PFSK-1 (cell line): Measurements from ENCODE around the gene FRMD8.

Experiments
- FOXP2 ChIP-seq: optimal IDR thresholded peaks from 2 replicates; pipeline ENCODE3; 2011; ENCODE audit warnings: borderline replicate concordance, control low read depth, inconsistent platforms; ENCODE audit not compliant: insufficient read depth; ENCODE audit errors: extremely low read length, extremely low read depth
- POLR2AphosphoS5 ChIP-seq: IDR thresholded peaks from 2 replicates; pipeline ENCODE4 v1.6.1; 2012; ENCODE audit warnings: low read depth, mild to moderate bottlenecking, control low read depth, low read length, moderate library complexity
- REST ChIP-seq, 2 experiments: IDR thresholded peaks; 2 replicates each; pipeline versions ENCODE4 v1.6.1 to v1.8.0; 2011 to 2012; ENCODE audit warnings: low read depth in 2 of 2, low read length in 2 of 2, control low read depth in 1 of 2, inconsistent platforms in 1 of 2, mild to moderate bottlenecking in 1 of 2, moderate library complexity in 1 of 2; ENCODE audit not compliant: insufficient read depth in 1 of 2
- SIN3A ChIP-seq: IDR thresholded peaks from 2 replicates; pipeline ENCODE4 v1.6.1; 2012; ENCODE audit warnings: mild to moderate bottlenecking, low read length, moderate library complexity, borderline replicate concordance; ENCODE audit not compliant: insufficient read depth
- TAF1 ChIP-seq: IDR thresholded peaks from 2 replicates; pipeline ENCODE4 v1.6.1; 2012; ENCODE audit warnings: low read length, control low read depth, borderline replicate concordance; ENCODE audit not compliant: insufficient read depth

FRMD8 gene

GRCh38 chr11:65428578-65429067 is 42.2 kb downstream of the FRMD8 start:
- TF ChIP-seq POLR2AphosphoS5: peak; percentile 29
- TF ChIP-seq SIN3A: no peak
- TF ChIP-seq FOXP2: no peak

- TF ChIP-seq SIN3A (no peak), FOXP2 (no peak), TAF1 (no peak), REST (IDR thresholded peaks at IDR 0.05; ENCODE audit: insufficient read depth in 1 of 2, low read depth in 2 of 2, low read length in 2 of 2) (no peak), POLR2AphosphoS5 (no peak)
These were observed 42.7 kb downstream of the FRMD8 start for GRCh38 chr11:65429068-65429681.

- TF ChIP-seq FOXP2 (no peak), TAF1 (0 out of 2 replicates have a peak, but pooled peaks have one; percentile 23), POLR2AphosphoS5 (peak; percentile 47), SIN3A (0 out of 2 replicates have a peak, but pooled peaks have one; percentile 44), REST (IDR thresholded peaks at IDR 0.05; ENCODE audit: insufficient read depth in 1 of 2, low read depth in 2 of 2, low read length in 2 of 2) (no peak)
These were observed 43.4 kb downstream of the FRMD8 start for GRCh38 chr11:65429724-65430405.

- no peak for TF ChIP-seq TAF1
- TF ChIP-seq FOXP2: no peak
- TF ChIP-seq SIN3A: no peak
- TF ChIP-seq REST (IDR thresholded peaks at IDR 0.05; ENCODE audit: insufficient read depth in 1 of 2, low read depth in 2 of 2, low read length in 2 of 2): no peak
- no peak for TF ChIP-seq POLR2AphosphoS5
These were observed 44.2 kb downstream of the FRMD8 start for GRCh38 chr11:65430406-65431217.

- no peak for TF ChIP-seq REST (IDR thresholded peaks at IDR 0.05; ENCODE audit: insufficient read depth in 1 of 2, low read depth in 2 of 2, low read length in 2 of 2)
- no peak for TF ChIP-seq FOXP2
- no peak for TF ChIP-seq POLR2AphosphoS5
- no peak for TF ChIP-seq TAF1
- no peak for TF ChIP-seq SIN3A
These were observed 45.1 kb downstream of the FRMD8 start for GRCh38 chr11:65431451-65432099.
